ENCODE measurements around the gene RAD51D.

The RAD51D gene

GRCh38 chr17:35062308-35062707 lies 57.4 kb downstream of the RAD51D start:
- Histone ChIP-seq H3K36me3 (ENCODE audit: control insufficient read depth in 2 of 2, insufficient read depth in 1 of 2, low read length in 2 of 2) (no peaks in the 10 kb centered on the region), H3K27ac (ENCODE audit: extremely low read depth, low read depth, low read length) (no peak overlapping the region), H3K4me1 (ENCODE audit: control insufficient read depth, insufficient read depth, low read length) (peaks cover 17% of the 10 kb centered on the region), H3K4me3 (ENCODE audit: low read depth, low read length) (no peak overlapping the region), H3K9me3 (ENCODE audit: control insufficient read depth, insufficient read depth, low read depth, low read length) (no peaks in the 10 kb centered on the region)
- no peak for TF ChIP-seq ZNF138 (tag by site-specific recombination; IDR thresholded peaks at IDR 0.05; ENCODE audit: borderline replicate concordance)
- no peak for TF ChIP-seq ZNF623 (tag by site-specific recombination; IDR thresholded peaks at IDR 0.05)
- TF ChIP-seq, protein P1, sequence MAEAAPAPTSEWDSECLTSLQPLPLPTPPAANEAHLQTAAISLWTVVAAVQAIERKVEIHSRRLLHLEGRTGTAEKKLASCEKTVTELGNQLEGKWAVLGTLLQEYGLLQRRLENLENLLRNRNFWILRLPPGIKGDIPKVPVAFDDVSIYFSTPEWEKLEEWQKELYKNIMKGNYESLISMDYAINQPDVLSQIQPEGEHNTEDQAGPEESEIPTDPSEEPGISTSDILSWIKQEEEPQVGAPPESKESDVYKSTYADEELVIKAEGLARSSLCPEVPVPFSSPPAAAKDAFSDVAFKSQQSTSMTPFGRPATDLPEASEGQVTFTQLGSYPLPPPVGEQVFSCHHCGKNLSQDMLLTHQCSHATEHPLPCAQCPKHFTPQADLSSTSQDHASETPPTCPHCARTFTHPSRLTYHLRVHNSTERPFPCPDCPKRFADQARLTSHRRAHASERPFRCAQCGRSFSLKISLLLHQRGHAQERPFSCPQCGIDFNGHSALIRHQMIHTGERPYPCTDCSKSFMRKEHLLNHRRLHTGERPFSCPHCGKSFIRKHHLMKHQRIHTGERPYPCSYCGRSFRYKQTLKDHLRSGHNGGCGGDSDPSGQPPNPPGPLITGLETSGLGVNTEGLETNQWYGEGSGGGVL (tag by site-specific recombination; IDR thresholded peaks at IDR 0.05), result no peak
- no peak for TF ChIP-seq ZBTB20 (tag by site-specific recombination; IDR thresholded peaks at IDR 0.05)
- no peak for TF ChIP-seq YY1 (tag by site-specific recombination; IDR thresholded peaks at IDR 0.05)
- TF ChIP-seq PRDM1 (tag by site-specific recombination; IDR thresholded peaks at IDR 0.05), result no peak
- TF ChIP-seq ZNF148 (tag by site-specific recombination; IDR thresholded peaks at IDR 0.05; ENCODE audit: borderline replicate concordance), result no peak
- no peak for TF ChIP-seq ZSCAN5A (tag by site-specific recombination; IDR thresholded peaks at IDR 0.05)
- TF ChIP-seq ZNF335 (tag by site-specific recombination; conservative IDR thresholded peaks at IDR 0.05), result no peak
- no peak for TF ChIP-seq ZSCAN23 (tag by site-specific recombination; IDR thresholded peaks at IDR 0.05)
- no peak for TF ChIP-seq ZNF677 (tag by site-specific recombination; IDR thresholded peaks at IDR 0.05)
- no peak for TF ChIP-seq KLF7 (tag by site-specific recombination; IDR thresholded peaks at IDR 0.05; ENCODE audit: borderline replicate concordance)
- TF ChIP-seq ZNF202 (tag by site-specific recombination; IDR thresholded peaks at IDR 0.05; ENCODE audit: borderline replicate concordance), result no peak
- TF ChIP-seq, protein P2, sequence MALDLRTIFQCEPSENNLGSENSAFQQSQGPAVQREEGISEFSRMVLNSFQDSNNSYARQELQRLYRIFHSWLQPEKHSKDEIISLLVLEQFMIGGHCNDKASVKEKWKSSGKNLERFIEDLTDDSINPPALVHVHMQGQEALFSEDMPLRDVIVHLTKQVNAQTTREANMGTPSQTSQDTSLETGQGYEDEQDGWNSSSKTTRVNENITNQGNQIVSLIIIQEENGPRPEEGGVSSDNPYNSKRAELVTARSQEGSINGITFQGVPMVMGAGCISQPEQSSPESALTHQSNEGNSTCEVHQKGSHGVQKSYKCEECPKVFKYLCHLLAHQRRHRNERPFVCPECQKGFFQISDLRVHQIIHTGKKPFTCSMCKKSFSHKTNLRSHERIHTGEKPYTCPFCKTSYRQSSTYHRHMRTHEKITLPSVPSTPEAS (tag by site-specific recombination; IDR thresholded peaks at IDR 0.05), result no peak
- TF ChIP-seq ZNF830 (tag by site-specific recombination; IDR thresholded peaks at IDR 0.05; ENCODE audit: low read depth), result no peak
- no peak for TF ChIP-seq SALL2 (tag by site-specific recombination; IDR thresholded peaks at IDR 0.05; ENCODE audit: borderline replicate concordance)
- TF ChIP-seq ZNF140 (tag by site-specific recombination; IDR thresholded peaks at IDR 0.05), result no peak
- no peak for TF ChIP-seq ZBTB44 (tag by site-specific recombination; IDR thresholded peaks at IDR 0.05)
- TF ChIP-seq, protein P3, sequence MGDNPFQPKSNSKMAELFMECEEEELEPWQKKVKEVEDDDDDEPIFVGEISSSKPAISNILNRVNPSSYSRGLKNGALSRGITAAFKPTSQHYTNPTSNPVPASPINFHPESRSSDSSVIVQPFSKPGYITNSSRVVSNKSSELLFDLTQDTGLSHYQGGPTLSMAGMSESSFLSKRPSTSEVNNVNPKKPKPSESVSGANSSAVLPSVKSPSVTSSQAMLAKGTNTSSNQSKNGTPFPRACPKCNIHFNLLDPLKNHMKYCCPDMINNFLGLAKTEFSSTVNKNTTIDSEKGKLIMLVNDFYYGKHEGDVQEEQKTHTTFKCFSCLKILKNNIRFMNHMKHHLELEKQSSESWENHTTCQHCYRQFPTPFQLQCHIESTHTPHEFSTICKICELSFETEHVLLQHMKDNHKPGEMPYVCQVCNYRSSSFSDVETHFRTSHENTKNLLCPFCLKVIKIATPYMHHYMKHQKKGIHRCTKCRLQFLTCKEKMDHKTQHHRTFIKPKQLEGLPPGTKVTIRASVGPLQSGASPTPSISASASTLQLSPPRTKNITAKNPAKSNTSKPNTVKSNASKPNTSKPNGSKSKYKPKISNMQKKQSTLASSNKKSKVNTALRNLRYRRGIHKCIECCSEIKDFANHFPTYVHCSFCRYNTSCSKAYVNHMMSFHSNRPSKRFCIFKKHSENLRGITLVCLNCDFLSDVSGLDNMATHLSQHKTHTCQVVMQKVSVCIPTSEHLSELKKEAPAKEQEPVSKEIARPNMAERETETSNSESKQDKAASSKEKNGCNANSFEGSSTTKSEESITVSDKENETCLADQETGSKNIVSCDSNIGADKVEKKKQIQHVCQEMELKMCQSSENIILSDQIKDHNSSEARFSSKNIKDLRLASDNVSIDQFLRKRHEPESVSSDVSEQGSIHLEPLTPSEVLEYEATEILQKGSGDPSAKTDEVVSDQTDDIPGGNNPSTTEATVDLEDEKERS (tag by site-specific recombination; IDR thresholded peaks at IDR 0.05), result no peak
- ChIA-PET CTCF (interaction anchor here (0.6 kb wide), 1 partner anchor 15 kb away, joined by 3 read pairs; no protein-coding TSS in a partner anchor), POLR2A (interaction anchor here (1.8 kb wide), 1 partner anchor 27 kb away, joined by 4 read pairs; no protein-coding TSS in a partner anchor)
